KMS-11 (cell line): ENCODE measurements around the gene RAPGEF2.
"Not testable (repeated sequence)": the region's sequence is repeated elsewhere in the genome, so short reads cannot be mapped to it uniquely, and the experiment has no call there.

ENCODE experiments used
- H2AFZ ChIP-seq: fragments of 200-600 bp; sonication (generic); 2 replicates; pipeline ENCODE4 v1.6.1; 2016; ENCODE audit warnings: antibody characterized with exemption, mixed run types, low read depth
- H3K27ac ChIP-seq: fragments of 200-600 bp; sonication (generic); 2 replicates; pipeline ENCODE4 v1.6.1; 2016; ENCODE audit warnings: mild to moderate bottlenecking, mixed run types
- H3K27me3 ChIP-seq: fragments of 200-600 bp; sonication (generic); 2 replicates; pipeline ENCODE4 v1.6.1; 2017; ENCODE audit warnings: mild to moderate bottlenecking, low read depth, mixed run types, moderate library complexity; ENCODE audit not compliant: insufficient read depth
- H3K36me3 ChIP-seq: fragments of 200-600 bp; sonication (generic); 2 replicates; pipeline ENCODE4 v1.6.1; 2017; ENCODE audit warnings: mild to moderate bottlenecking, mixed run types; ENCODE audit not compliant: insufficient read depth
- H3K4me1 ChIP-seq: fragments of 200-600 bp; sonication (generic); 2 replicates; pipeline ENCODE4 v1.6.1; 2016; ENCODE audit warnings: mild to moderate bottlenecking, low read depth, mixed run types; ENCODE audit not compliant: poor library complexity, severe bottlenecking
- H3K4me2 ChIP-seq: fragments of 200-600 bp; sonication (generic); 2 replicates; pipeline ENCODE4 v1.7.0; 2016; ENCODE audit warnings: mild to moderate bottlenecking, mixed run types
- H3K4me3 ChIP-seq: fragments of 200-600 bp; sonication (generic); IDR thresholded peaks from 2 replicates; pipeline ENCODE4 v1.6.1; 2017; ENCODE audit warnings: low read depth, low read length, mixed read lengths; ENCODE audit not compliant: insufficient read depth
- H3K79me2 ChIP-seq: fragments of 200-600 bp; sonication (generic); 2 replicates; pipeline ENCODE4 v1.6.1; 2016; ENCODE audit warnings: low read depth, mixed run types; ENCODE audit not compliant: insufficient read depth
- H3K9ac ChIP-seq: fragments of 200-600 bp; sonication (generic); 2 replicates; pipeline ENCODE4 v1.6.1; 2016; ENCODE audit warnings: mild to moderate bottlenecking, mixed run types
- H4K20me1 ChIP-seq: fragments of 200-600 bp; sonication (generic); 2 replicates; pipeline ENCODE4 v1.6.1; 2016; ENCODE audit warnings: mild to moderate bottlenecking, mixed run types; ENCODE audit not compliant: insufficient read depth
- TF ChIP-seq, protein P1 (sequence below): fragments of 200-600 bp; sonication (generic); conservative IDR thresholded peaks from 2 replicates; pipeline ENCODE4 v1.6.1; 2017; ENCODE audit warnings: low read depth, mild to moderate bottlenecking, antibody characterized with exemption, low read length, moderate library complexity, mixed read lengths

The RAPGEF2 gene

DNA sequence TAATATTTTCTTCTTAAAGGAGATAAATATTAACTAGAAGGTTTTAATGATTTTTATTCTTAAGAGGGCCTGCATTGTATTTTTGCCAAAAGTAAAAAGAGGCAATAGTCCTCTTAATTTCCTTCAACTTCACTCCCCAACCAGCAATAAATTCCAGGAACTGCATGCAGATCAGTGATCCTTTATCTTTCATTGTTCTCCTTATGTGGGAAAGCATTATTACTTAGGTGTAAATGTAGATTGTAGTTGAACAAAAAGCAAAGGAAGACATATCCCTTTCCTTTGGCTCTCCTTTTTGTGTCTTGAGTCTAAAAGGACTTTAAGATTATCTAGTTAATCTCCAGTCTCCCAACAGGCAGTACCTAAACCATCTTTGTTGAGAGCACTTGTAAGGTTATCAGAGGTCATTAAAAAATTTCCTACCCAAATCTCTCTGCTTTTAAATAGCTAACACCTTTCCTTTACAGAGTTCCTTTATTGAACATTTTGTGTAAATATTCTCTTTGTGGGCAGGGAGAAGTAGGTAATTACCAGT, 55.3 kb downstream of the RAPGEF2 start:
- no peak overlapping the region for H3K4me3 ChIP-seq
- no peak overlapping the region for H3K27ac ChIP-seq
- no peaks in the 10 kb centered on the region for H3K79me2 ChIP-seq
- no peaks in the 10 kb centered on the region for H3K4me1 ChIP-seq
- H2AFZ ChIP-seq = no peak overlapping the region
- H3K9ac ChIP-seq = no peak overlapping the region
- no peaks in the 10 kb centered on the region for H3K36me3 ChIP-seq
- H3K4me2 ChIP-seq = no peak overlapping the region
- TF ChIP-seq, protein P1, sequence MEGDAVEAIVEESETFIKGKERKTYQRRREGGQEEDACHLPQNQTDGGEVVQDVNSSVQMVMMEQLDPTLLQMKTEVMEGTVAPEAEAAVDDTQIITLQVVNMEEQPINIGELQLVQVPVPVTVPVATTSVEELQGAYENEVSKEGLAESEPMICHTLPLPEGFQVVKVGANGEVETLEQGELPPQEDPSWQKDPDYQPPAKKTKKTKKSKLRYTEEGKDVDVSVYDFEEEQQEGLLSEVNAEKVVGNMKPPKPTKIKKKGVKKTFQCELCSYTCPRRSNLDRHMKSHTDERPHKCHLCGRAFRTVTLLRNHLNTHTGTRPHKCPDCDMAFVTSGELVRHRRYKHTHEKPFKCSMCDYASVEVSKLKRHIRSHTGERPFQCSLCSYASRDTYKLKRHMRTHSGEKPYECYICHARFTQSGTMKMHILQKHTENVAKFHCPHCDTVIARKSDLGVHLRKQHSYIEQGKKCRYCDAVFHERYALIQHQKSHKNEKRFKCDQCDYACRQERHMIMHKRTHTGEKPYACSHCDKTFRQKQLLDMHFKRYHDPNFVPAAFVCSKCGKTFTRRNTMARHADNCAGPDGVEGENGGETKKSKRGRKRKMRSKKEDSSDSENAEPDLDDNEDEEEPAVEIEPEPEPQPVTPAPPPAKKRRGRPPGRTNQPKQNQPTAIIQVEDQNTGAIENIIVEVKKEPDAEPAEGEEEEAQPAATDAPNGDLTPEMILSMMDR = no peak
- H3K27me3 ChIP-seq = no peaks in the 10 kb centered on the region
- H4K20me1 ChIP-seq = no peaks in the 10 kb centered on the region

DNA sequence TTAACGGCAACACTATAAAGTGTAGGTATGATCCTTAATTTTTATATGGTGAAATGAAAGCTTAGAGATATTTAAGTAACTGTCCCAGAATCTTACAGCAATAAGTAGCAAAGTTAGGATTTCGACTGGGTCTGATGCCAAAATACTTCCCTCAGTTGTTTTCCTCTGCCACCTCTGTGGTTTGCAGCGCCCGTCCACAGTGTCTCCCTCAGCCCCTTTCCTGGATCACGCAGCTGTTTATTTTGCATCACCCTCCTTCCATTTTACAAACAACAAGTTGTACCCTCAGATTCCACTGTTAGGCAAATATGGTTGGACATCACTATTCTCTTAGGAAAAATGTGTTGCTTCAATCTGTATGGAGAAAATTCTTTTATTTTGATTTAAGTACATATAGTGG, 56.1 kb downstream of the RAPGEF2 start:
- Histone ChIP-seq H3K79me2 (no peaks in the 10 kb centered on the region), H3K36me3 (no peaks in the 10 kb centered on the region), H3K4me2 (no peak overlapping the region), H3K4me3 (no peak overlapping the region), H4K20me1 (no peaks in the 10 kb centered on the region), H2AFZ (no peak overlapping the region), H3K9ac (no peak overlapping the region), H3K4me1 (no peaks in the 10 kb centered on the region), H3K27ac (no peak overlapping the region), H3K27me3 (no peaks in the 10 kb centered on the region)
- TF ChIP-seq, protein P1 = no peak

- Histone ChIP-seq H2AFZ (no peak overlapping the region), H3K4me2 (no peak overlapping the region), H3K79me2 (no peaks in the 10 kb centered on the region), H3K36me3 (no peaks in the 10 kb centered on the region), H3K27ac (no peak overlapping the region), H4K20me1 (no peaks in the 10 kb centered on the region), H3K4me3 (no peak overlapping the region), H3K9ac (no peak overlapping the region), H3K4me1 (no peaks in the 10 kb centered on the region), H3K27me3 (no peaks in the 10 kb centered on the region)
- TF ChIP-seq, protein P1 = no peak
These were observed 56.7 kb downstream of the RAPGEF2 start for GRCh38 chr4:159159611-159160010.

- H3K79me2 ChIP-seq = no peaks in the 10 kb centered on the region
- H3K36me3 ChIP-seq = no peaks in the 10 kb centered on the region
- no peak overlapping the region for H3K4me3 ChIP-seq
- H3K9ac ChIP-seq = no peak overlapping the region
- H4K20me1 ChIP-seq = no peaks in the 10 kb centered on the region
- no peak overlapping the region for H2AFZ ChIP-seq
- no peaks in the 10 kb centered on the region for H3K27me3 ChIP-seq
- TF ChIP-seq, protein P1 = no peak
- no peak overlapping the region for H3K27ac ChIP-seq
- H3K4me1 ChIP-seq = no peaks in the 10 kb centered on the region
- H3K4me2 ChIP-seq = no peak overlapping the region
These were observed 57.4 kb downstream of the RAPGEF2 start for GRCh38 chr4:159160242-159160641.

DNA sequence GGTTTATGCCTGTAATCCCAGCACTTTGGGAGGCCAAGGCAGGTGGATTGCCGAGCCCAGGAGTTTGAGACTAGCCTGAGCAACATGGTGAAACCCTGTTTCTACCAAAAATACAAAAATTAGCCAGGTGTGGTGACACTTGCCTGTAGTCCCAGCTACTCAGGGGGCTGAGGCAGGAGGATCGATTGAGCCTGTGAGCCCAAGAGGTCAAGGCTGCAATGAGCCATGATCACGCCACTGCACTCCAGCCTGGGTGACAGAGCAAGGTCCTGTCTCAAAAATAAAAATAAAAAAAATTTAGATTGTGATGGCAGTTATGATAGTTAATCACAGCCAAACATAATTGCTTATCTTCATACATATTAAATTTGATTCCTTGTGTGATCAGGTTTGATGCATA, 58.6 kb downstream of the RAPGEF2 start:
- H3K36me3 ChIP-seq, H3K79me2 ChIP-seq, H3K4me2 ChIP-seq, H3K27me3 ChIP-seq, H2AFZ ChIP-seq, H3K4me3 ChIP-seq, H3K27ac ChIP-seq, H3K4me1 ChIP-seq, H3K9ac ChIP-seq, H4K20me1 ChIP-seq: not testable (repeated sequence)
